ENCODE results near the gene DVL2.

Gene DVL2

DNA sequence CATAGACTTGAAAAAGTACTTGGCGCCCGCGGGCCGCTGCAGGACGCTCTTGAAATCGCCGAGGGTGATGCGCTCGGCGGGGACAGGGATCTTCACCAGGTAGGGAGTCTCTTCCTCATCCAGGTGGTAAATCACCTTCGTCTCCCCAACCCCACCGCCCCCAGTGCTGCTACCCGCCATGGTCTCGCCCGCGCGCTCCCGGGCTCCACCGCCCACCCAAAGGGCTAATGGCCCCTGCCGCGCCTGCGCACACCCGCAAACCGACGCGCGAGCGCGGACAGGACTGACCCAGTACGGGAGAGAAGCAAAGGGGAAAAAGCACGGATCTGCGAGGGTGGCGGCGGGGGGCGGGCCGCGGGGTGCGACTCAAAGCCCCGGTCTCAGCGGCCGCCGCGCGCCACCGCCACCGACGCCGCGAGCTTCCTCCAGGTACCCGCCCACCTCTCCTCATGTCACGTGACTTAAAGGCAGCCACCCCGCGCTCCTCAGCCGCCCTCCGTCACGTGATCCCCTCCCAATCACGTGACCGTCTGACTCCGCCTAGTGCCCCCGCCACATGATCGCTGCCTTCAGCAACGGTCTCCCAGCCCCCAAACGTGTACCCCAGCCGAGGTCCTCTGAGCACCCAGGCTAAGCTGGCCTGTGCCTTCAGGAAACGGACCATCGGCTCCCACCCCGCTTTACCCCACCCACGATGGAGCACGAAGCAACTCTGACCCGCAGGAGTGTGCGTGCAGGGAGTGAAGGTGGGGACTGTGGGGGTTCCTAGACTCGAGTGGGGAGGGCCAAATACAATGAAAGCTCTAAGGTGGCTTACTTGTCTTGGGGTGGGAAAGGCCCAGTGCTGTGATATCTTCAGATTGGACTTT lies at the start of gene DVL2:
Gene DVL2, minus strand, starts transcription at position 435 of the 869 bp plus-strand sequence. Its CDS starts 255 bp downstream, at position 180.
- peak; percentile 98 for DNase-seq (ENCODE audit: low spot score)
- no peak for TF ChIP-seq CTCF (IDR thresholded peaks at IDR 0.05; ENCODE audit: extremely low read depth, missing control alignments)

- DNase-seq (ENCODE audit: low spot score) = peak; percentile 11
Measured at GRCh38 chr17:7283471-7284216, 49.3 kb upstream of the DVL2 start.

DNA sequence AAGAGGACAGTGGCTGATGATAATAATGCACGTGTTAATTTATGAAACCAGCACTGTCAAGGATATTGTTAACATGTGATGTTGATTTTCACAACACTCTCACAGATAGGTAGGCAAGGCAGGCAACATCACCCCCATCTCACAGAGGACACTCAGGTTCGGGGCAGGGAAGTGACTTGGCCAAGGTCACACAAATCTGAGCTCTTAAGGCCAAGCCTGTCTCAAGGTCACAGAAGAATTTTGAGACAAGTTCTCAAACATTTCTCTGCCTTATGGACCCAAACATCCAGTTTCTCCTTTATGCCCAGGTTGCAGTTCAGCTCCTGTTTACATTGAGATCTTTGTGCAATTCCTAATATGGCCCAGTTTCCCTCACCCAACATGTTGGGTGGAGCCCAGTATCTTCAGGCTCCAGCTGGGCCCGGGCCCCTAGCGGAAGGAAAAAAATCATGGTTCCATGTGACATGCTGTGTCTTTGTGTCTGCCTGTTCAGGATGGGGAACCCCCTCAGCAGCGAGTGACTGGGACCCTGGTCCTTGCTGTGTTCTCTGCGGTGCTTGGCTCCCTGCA lies 48.5 kb upstream of the DVL2 start:
- no peak for TF ChIP-seq CTCF (IDR thresholded peaks at IDR 0.05; ENCODE audit: extremely low read depth, missing control alignments)
- peak; percentile 36 for DNase-seq (ENCODE audit: low spot score)

More at GRCh38 chr17:7283471-7284216, 49.3 kb upstream of the DVL2 start:
- no peak for TF ChIP-seq CTCF (IDR thresholded peaks at IDR 0.05; ENCODE audit: extremely low read depth, missing control alignments)

DNA sequence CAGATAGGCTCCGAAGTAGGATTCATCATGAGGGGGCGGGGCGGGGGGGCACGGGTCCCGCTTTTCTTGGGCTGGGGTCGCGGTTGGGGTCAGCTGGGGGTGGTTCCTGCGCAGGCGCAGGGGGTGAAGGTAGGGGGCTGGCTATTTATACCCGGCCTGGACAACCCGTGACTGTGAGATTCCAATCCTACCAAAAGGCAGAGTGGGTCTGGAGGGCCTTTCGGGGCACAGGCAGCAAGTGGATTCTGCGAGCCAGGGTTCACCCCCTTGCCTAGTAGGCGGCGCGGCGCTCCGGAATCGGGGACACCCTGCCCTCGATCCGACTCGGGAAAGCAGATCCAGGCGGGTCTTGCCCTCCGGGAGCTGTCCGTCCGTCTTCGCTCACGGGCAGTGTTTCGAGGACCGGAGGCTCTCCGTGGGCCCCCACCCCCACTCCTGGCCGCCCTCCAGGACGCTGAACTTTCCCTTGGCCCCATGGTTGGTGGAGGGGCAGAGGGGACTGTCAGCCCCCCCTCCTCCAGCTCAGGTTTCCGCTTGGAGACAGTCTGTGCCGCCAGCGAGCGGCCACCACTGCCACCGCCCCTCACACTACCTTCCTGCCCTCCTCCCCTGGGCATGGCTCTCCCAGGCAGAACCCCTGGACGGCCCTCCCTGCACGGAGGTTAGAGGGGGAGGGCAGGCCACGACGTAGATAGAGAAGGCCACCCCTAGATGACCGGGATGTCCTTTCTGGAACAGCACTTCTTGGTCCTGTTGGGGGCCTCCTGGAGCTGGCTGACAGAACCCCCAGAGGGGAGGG lies 47.8 kb upstream of the DVL2 start:
- peak; percentile 14 for DNase-seq (ENCODE audit: low spot score)
- TF ChIP-seq CTCF (IDR thresholded peaks at IDR 0.05; ENCODE audit: extremely low read depth, missing control alignments) = no peak

DNA sequence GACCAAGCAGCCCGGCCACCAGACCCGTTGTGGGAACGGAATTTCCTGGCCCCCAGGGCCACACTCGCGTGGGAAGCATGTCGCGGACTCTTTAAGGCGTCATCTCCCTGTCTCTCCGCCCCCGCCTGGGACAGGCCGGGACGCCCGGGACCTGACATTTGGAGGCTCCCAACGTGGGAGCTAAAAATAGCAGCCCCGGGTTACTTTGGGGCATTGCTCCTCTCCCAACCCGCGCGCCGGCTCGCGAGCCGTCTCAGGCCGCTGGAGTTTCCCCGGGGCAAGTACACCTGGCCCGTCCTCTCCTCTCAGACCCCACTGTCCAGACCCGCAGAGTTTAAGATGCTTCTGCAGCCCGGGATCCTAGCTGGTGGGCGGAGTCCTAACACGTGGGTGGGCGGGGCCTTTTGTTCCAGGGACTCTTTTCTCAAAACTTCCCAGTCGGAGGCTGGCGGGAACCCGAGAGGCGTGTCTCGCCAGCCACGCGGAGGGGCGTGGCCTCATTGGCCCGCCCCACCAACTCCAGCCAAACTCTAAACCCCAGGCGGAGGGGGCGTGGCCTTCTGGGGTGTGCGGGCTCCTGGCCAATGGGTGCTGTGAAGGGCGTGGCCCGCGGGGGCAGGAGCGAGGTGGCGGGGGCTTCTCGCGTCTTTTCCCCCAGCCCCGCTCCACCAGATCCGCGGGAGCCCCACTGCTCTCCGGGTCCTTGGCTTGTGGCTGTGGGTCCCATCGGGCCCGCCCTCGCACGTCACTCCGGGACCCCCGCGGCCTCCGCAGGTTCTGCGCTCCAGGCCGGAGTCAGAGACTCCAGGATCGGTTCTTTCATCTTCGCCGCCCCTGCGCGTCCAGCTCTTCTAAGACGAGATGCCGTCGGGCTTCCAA lies 47.0 kb upstream of the DVL2 start, which contains the start of gene SLC2A4:
Gene SLC2A4, plus strand, starts transcription at position 645 of the 879 bp plus-strand sequence. Its CDS starts 217 bp downstream, at position 862.
- peak; percentile 96 for DNase-seq (ENCODE audit: low spot score)
- TF ChIP-seq CTCF (IDR thresholded peaks at IDR 0.05; ENCODE audit: extremely low read depth, missing control alignments) = no peak

- peak; percentile 91 for DNase-seq (ENCODE audit: low spot score)
- peak; percentile 88 for TF ChIP-seq CTCF (IDR thresholded peaks at IDR 0.05; ENCODE audit: extremely low read depth, missing control alignments)
Measured at GRCh38 chr17:7280519-7281073, 46.3 kb upstream of the DVL2 start.

Data from GM20000 (cell line).